ENCODE data around the gene ITGA11. TPM values are rescaled to one million over a fixed set of nuclear protein-coding genes. Genes with fewer than 3 reads are reported as not detected.
A peak's percentile ranks its signal among the peaks of the same experiment; 100 is the strongest.

Gene ITGA11
- total RNA-seq, 1 donor from 2014 or later, result 2.3 TPM

- peaks cover 27% of the 10 kb centered on the region for H3K4me1 Mint-ChIP-seq (ENCODE audit: low read depth)
- no peaks in the 10 kb centered on the region for H3K9me3 Mint-ChIP-seq
- peaks cover 7% of the 10 kb centered on the region for H3K36me3 Mint-ChIP-seq (ENCODE audit: low read depth)
- no peaks in the 10 kb centered on the region for H3K27me3 Mint-ChIP-seq (ENCODE audit: low read depth)
- no peak for DNase-seq (ENCODE audit: low spot score)
- intact Hi-C loops (cut with micrococcal nuclease), result no loop called here
- no peak overlapping the region for H3K27ac Mint-ChIP-seq
- H3K4me3 Mint-ChIP-seq (ENCODE audit: low read depth), result no peak overlapping the region
Measured at GRCh38 chr15:68301301-68301700, 130.7 kb downstream of the ITGA11 start.

- intact Hi-C loops (cut with micrococcal nuclease), result no loop called here
- H3K27ac Mint-ChIP-seq, result no peak overlapping the region
- peaks cover 7% of the 10 kb centered on the region for H3K36me3 Mint-ChIP-seq (ENCODE audit: low read depth)
- H3K27me3 Mint-ChIP-seq (ENCODE audit: low read depth), result no peaks in the 10 kb centered on the region
- H3K4me3 Mint-ChIP-seq (ENCODE audit: low read depth), result no peak overlapping the region
- no peaks in the 10 kb centered on the region for H3K9me3 Mint-ChIP-seq
- peaks cover 25% of the 10 kb centered on the region for H3K4me1 Mint-ChIP-seq (ENCODE audit: low read depth)
- DNase-seq (ENCODE audit: low spot score), result no peak
Measured at GRCh38 chr15:68300115-68300940, 131.6 kb downstream of the ITGA11 start.

- no peak for DNase-seq (ENCODE audit: low spot score)
- Mint-ChIP-seq H3K4me1 (ENCODE audit: low read depth) (peaks cover 22% of the 10 kb centered on the region), H3K9me3 (no peaks in the 10 kb centered on the region), H3K36me3 (ENCODE audit: low read depth) (peaks cover 7% of the 10 kb centered on the region), H3K27me3 (ENCODE audit: low read depth) (no peaks in the 10 kb centered on the region), H3K4me3 (ENCODE audit: low read depth) (no peak overlapping the region), H3K27ac (no peak overlapping the region)
- intact Hi-C loops (cut with micrococcal nuclease), result loop anchor here (2.0 kb wide), 1 partner anchor 21 kb away; no protein-coding TSS in a partner anchor
Measured at GRCh38 chr15:68299436-68299835, 132.5 kb downstream of the ITGA11 start.

- no peak for DNase-seq (ENCODE audit: low spot score)
- peaks cover 7% of the 10 kb centered on the region for H3K36me3 Mint-ChIP-seq (ENCODE audit: low read depth)
- H3K4me3 Mint-ChIP-seq (ENCODE audit: low read depth), result peak overlapping the region; percentile 58
- no peaks in the 10 kb centered on the region for H3K9me3 Mint-ChIP-seq
- no peaks in the 10 kb centered on the region for H3K27me3 Mint-ChIP-seq (ENCODE audit: low read depth)
- H3K27ac Mint-ChIP-seq, result peak overlapping the region; percentile 67
- H3K4me1 Mint-ChIP-seq (ENCODE audit: low read depth), result peaks cover 20% of the 10 kb centered on the region
- intact Hi-C loops (cut with micrococcal nuclease), result loop anchor here (2.0 kb wide), 1 partner anchor 20 kb away; no protein-coding TSS in a partner anchor
Measured at GRCh38 chr15:68298882-68299381, 133.0 kb downstream of the ITGA11 start.

GRCh38 chr15:68298336-68298735, 133.6 kb downstream of the ITGA11 start:
- Mint-ChIP-seq H3K27ac (no peak overlapping the region), H3K4me3 (ENCODE audit: low read depth) (peak overlapping the region; percentile 58), H3K4me1 (ENCODE audit: low read depth) (peaks cover 20% of the 10 kb centered on the region), H3K36me3 (ENCODE audit: low read depth) (peaks cover 13% of the 10 kb centered on the region), H3K9me3 (no peaks in the 10 kb centered on the region), H3K27me3 (ENCODE audit: low read depth) (no peaks in the 10 kb centered on the region)
- DNase-seq (ENCODE audit: low spot score), result no peak
- intact Hi-C loops (cut with micrococcal nuclease), result loop anchor here (2.0 kb wide), 1 partner anchor 20 kb away; no protein-coding TSS in a partner anchor

GRCh38 chr15:68295014-68295805, 136.8 kb downstream of the ITGA11 start:
- H3K4me3 Mint-ChIP-seq (ENCODE audit: low read depth), result no peak overlapping the region
- H3K27ac Mint-ChIP-seq, result no peak overlapping the region
- H3K27me3 Mint-ChIP-seq (ENCODE audit: low read depth), result no peaks in the 10 kb centered on the region
- intact Hi-C loops (cut with micrococcal nuclease), result no loop called here
- H3K9me3 Mint-ChIP-seq, result no peaks in the 10 kb centered on the region
- peaks cover 28% of the 10 kb centered on the region for H3K36me3 Mint-ChIP-seq (ENCODE audit: low read depth)
- H3K4me1 Mint-ChIP-seq (ENCODE audit: low read depth), result peaks cover 30% of the 10 kb centered on the region
- DNase-seq (ENCODE audit: low spot score), result no peak

- intact Hi-C loops (cut with micrococcal nuclease), result no loop called here
- peaks cover 40% of the 10 kb centered on the region for H3K36me3 Mint-ChIP-seq (ENCODE audit: low read depth)
- H3K9me3 Mint-ChIP-seq, result no peaks in the 10 kb centered on the region
- H3K27me3 Mint-ChIP-seq (ENCODE audit: low read depth), result no peaks in the 10 kb centered on the region
- no peak overlapping the region for H3K4me3 Mint-ChIP-seq (ENCODE audit: low read depth)
- no peak for DNase-seq (ENCODE audit: low spot score)
- no peak overlapping the region for H3K27ac Mint-ChIP-seq
- peaks cover 37% of the 10 kb centered on the region for H3K4me1 Mint-ChIP-seq (ENCODE audit: low read depth)
Measured at GRCh38 chr15:68292967-68293366, 139.0 kb downstream of the ITGA11 start.

- intact Hi-C loops (cut with micrococcal nuclease), result no loop called here
- Mint-ChIP-seq H3K9me3 (no peaks in the 10 kb centered on the region), H3K27me3 (ENCODE audit: low read depth) (no peaks in the 10 kb centered on the region), H3K36me3 (ENCODE audit: low read depth) (peaks cover 45% of the 10 kb centered on the region), H3K4me1 (ENCODE audit: low read depth) (peaks cover 38% of the 10 kb centered on the region), H3K27ac (no peak overlapping the region), H3K4me3 (ENCODE audit: low read depth) (no peak overlapping the region)
- DNase-seq (ENCODE audit: low spot score), result no peak
Measured at GRCh38 chr15:68292157-68292781, 139.7 kb downstream of the ITGA11 start.

- H3K4me3 Mint-ChIP-seq (ENCODE audit: low read depth), result no peak overlapping the region
- no peaks in the 10 kb centered on the region for H3K27me3 Mint-ChIP-seq (ENCODE audit: low read depth)
- H3K27ac Mint-ChIP-seq, result no peak overlapping the region
- H3K9me3 Mint-ChIP-seq, result no peaks in the 10 kb centered on the region
- peaks cover 42% of the 10 kb centered on the region for H3K4me1 Mint-ChIP-seq (ENCODE audit: low read depth)
- H3K36me3 Mint-ChIP-seq (ENCODE audit: low read depth), result peaks cover 50% of the 10 kb centered on the region
- DNase-seq (ENCODE audit: low spot score), result no peak
- intact Hi-C loops (cut with micrococcal nuclease), result no loop called here
Measured at GRCh38 chr15:68290715-68291114, 141.2 kb downstream of the ITGA11 start.

- Mint-ChIP-seq H3K36me3 (ENCODE audit: low read depth) (peaks cover 60% of the 10 kb centered on the region), H3K27me3 (ENCODE audit: low read depth) (no peaks in the 10 kb centered on the region), H3K4me3 (ENCODE audit: low read depth) (no peak overlapping the region), H3K4me1 (ENCODE audit: low read depth) (peaks cover 51% of the 10 kb centered on the region), H3K27ac (no peak overlapping the region), H3K9me3 (peaks cover 2% of the 10 kb centered on the region)
- no peak for DNase-seq (ENCODE audit: low spot score)
- intact Hi-C loops (cut with micrococcal nuclease), result no loop called here
Measured at GRCh38 chr15:68289621-68290352, 142.2 kb downstream of the ITGA11 start.

- H3K27ac Mint-ChIP-seq, result peak overlapping the region; percentile 18
- no peak for DNase-seq (ENCODE audit: low spot score)
- peaks cover 52% of the 10 kb centered on the region for H3K4me1 Mint-ChIP-seq (ENCODE audit: low read depth)
- H3K4me3 Mint-ChIP-seq (ENCODE audit: low read depth), result no peak overlapping the region
- no peaks in the 10 kb centered on the region for H3K27me3 Mint-ChIP-seq (ENCODE audit: low read depth)
- H3K9me3 Mint-ChIP-seq, result peaks cover 4% of the 10 kb centered on the region
- intact Hi-C loops (cut with micrococcal nuclease), result no loop called here
- peaks cover 65% of the 10 kb centered on the region for H3K36me3 Mint-ChIP-seq (ENCODE audit: low read depth)
Measured at GRCh38 chr15:68289057-68289456, 142.9 kb downstream of the ITGA11 start.

GRCh38 chr15:68286256-68286655, 145.7 kb downstream of the ITGA11 start:
- peaks cover 4% of the 10 kb centered on the region for H3K9me3 Mint-ChIP-seq
- H3K36me3 Mint-ChIP-seq (ENCODE audit: low read depth), result peaks cover 59% of the 10 kb centered on the region
- H3K27ac Mint-ChIP-seq, result peak overlapping the region; percentile 29
- DNase-seq (ENCODE audit: low spot score), result no peak
- H3K4me3 Mint-ChIP-seq (ENCODE audit: low read depth), result no peak overlapping the region
- intact Hi-C loops (cut with micrococcal nuclease), result no loop called here
- H3K4me1 Mint-ChIP-seq (ENCODE audit: low read depth), result peaks cover 45% of the 10 kb centered on the region
- H3K27me3 Mint-ChIP-seq (ENCODE audit: low read depth), result no peaks in the 10 kb centered on the region
